ENCODE measurements around the gene CARNS1.
A peak's percentile ranks its signal among the peaks of the same experiment; 100 is the strongest.
"Not testable (repeated sequence)": the region's sequence is repeated elsewhere in the genome, so short reads cannot be mapped to it uniquely, and the experiment has no call there.

The CARNS1 gene

DNA sequence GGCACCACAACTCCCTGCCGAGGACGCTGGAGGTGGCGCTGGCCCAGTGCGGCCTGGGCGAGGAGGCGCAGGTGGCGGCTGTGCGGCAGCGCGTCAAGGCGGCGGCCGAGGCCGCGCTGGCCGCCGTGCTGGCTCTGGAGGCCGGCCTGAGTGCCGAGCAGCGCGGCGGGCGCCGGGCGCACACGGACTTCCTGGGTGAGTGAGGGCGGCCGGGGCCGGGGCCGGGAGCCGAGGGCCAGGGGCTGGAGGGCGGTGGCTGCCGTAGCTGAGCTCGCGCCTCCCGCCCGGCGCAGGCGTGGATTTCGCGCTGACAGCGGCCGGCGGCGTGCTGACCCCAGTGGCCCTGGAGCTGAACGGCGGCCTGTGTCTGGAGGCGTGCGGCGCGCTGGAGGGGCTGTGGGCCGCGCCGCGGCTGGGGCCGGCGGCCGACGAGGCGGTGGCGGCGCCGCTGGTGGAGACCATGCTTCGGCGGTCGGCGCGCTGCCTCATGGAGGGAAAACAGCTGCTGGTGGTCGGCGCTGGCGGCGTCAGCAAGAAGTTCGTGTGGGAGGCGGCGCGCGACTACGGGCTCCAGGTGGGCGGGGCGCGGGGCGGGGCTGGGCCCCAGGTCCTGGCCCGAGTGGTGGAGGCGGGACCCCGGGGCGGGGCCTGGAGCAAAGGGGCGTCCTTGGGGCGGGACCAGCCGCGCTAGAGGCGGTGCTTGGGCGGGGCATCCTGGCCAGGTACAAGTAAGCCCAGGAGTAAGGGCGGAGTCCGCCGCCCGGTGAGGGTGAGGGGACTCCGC, 5.4 kb downstream of the CARNS1 start:
- intact Hi-C loops (cut with DNase I), result no loop called here
- peak; percentile 84 to 99 (median 96) for DNase-seq

DNA sequence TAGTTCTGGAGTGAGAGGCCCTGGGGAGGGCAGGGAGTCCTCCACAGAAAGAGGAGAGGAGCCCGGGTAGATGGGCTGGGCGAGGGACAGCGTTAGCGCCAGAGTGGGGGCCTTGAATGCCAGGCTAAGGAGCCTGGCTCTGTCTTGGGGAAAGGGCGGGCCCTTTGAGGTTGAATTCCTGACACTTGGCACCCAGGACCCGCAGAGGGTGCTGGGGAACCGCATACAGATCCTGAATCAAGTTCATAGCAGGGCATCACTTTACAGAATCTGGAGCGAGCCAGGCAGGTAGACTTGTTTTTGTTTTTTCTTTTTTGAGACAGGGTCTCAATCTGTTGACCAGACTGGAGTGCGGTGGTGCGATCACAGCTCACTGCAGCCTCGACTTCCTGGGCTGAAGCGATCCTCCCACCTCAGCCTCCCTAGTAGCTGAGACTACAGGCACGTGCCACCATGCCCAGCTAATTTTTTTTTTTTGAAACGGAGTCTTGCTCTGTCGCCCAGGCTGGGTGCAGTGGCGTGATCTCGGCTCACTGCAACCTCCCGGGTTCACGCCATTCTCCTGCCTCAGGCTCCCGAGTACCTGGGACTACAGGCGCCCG, 6.1 kb downstream of the CARNS1 start:
- no peak for DNase-seq
- intact Hi-C loops (cut with DNase I), result no loop called here

DNA sequence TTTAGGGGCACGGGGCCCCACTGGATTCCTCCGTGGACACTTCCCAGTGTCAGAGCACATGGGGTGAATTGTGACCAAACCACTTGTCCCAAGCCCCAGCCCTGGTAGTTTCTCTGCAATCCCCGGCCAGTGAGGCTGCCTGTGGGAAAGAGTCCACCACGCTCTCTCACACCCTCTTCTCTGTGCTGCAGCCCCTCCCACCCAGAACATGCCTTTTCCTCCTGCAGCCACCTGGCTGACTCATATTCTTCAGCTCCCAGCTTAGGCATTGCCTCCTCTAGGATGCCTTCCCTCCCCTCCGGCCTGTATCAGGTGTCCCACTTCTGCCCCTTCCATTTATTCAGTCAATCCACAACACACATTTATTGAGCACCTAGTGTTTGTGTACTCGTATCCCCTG, 7.4 kb downstream of the CARNS1 start:
- intact Hi-C loops (cut with DNase I), result no loop called here
- DNase-seq, result no peak

DNA sequence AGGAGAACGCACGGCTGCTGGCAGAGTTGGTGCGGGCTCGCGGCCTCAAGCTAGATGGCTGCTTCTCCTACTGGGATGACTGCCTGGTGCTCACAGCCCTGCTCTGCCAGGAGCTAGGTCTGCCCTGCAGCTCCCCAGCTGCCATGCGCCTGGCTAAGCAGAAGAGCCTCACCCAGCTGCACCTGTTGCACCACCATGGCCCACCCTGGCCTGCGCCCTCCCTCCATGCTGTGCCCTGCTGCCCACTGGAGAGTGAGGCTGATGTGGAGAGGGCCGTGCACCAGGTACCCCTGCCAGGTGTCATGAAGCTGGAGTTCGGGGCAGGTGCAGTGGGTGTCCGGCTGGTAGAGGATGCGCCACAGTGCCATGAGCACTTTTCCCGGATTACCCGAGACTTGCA, 8.0 kb downstream of the CARNS1 start:
- intact Hi-C loops (cut with DNase I), result no loop called here

DNA sequence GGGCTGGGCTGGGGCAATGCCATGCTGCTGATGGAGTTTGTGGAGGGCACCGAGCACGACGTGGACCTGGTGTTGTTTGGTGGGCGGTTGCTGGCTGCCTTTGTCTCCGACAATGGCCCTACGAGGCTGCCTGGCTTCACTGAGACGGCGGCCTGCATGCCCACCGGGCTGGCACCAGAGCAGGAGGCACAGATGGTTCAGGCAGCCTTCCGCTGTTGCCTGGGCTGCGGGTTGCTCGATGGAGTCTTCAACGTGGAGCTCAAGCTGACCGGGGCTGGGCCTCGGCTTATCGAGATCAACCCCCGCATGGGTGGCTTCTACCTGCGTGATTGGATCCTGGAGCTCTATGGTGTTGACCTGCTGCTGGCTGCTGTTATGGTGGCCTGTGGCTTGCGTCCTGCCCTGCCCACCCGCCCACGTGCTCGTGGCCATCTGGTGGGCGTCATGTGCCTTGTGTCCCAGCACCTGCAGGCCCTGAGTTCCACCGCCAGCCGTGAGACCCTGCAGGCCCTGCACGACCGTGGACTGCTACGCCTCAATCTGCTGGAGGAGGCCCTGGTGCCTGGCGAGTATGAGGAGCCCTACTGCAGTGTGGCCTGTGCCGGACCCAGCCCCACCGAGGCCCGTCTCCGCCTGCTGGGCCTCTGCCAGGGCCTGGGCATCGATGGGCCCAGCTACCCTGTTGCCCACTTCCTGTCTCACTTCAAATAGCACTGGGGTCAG, 8.6 kb downstream of the CARNS1 start:
- intact Hi-C loops (cut with DNase I), result no loop called here
- DNase-seq, result no peak

More for the DNA sequence above, 8.0 kb downstream of the CARNS1 start:
- DNase-seq, result no peak

DNA sequence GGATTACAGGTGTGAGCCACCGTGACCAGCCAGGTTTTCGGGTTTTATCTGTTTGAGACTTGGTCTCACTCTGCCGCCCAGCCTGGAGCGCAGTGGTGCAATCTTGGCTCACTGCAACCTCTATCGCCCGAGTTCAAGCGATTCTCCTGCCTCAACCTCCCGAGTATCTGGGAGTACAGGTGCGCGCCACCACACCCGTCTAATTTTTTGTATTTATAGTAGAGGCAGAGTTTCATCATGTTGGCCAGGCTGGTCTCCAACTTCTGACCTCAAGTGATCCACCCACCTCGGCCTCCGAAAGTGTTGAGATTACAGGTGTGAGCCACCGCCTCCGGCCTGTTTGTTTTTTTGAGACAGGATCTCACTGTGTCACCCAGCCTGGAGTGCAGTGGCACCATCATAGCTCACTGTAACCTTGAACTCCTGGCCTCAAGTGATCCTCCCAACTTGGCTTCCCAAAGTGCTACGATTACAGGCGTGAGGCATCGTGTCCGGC, 11.9 kb downstream of the CARNS1 start:
- intact Hi-C loops (cut with DNase I); DNase-seq: not testable (repeated sequence)

DNA sequence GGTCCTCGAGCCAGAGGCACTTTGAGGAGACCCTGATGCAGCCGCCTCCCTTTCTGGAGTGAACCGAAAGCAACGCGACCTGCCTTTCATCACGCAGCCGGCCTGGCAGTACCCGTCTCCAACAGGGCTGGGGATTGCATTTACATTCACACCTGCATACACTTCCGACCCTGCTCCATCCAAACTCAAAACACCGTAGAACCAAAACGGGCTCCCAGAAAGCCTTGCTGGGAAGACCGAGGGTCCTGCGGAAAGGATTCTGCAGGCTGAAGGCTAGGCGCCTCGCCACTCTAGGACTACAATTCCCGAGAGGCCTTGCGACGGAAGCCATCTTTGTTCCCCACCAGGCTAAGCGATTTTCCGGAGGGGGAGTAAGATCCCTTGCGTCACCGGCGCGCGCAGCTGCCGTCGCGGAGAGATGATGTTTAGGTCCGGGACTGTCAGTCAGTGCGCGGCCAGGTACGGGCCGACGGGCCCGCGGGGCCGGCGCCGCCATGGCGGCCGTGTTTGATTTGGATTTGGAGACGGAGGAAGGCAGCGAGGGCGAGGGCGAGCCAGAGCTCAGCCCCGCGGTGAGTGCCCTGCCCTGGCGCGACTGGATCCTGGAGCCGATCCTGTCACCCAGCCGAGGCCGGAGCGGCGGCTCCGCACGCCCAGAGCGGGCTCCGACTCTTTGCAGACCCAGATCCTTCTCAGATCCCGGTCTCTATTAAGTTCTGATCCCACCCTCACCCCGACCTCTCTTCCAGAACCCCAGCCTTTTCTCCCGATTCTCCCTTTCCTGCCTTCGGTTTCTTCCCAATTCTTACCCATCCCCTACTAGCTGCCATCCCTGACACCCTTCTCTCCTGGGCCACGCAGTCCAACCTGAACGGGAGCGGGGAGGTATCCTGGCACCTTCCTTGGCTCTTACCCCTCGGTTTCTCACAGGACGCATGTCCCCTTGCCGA, 12.8 kb downstream of the CARNS1 start, which contains the start of gene RPS6KB2:
Gene RPS6KB2, plus strand, starts transcription at position 443 of the 950 bp plus-strand sequence. Its CDS starts 52 bp downstream, at position 495.
- intact Hi-C loops (cut with DNase I), result loop anchor here (2.0 kb wide), 1 partner anchor 38 kb away; the partner anchor contains the start of gene RAD9A
- peak; percentile 98 to 100 (median 99) for DNase-seq

DNA sequence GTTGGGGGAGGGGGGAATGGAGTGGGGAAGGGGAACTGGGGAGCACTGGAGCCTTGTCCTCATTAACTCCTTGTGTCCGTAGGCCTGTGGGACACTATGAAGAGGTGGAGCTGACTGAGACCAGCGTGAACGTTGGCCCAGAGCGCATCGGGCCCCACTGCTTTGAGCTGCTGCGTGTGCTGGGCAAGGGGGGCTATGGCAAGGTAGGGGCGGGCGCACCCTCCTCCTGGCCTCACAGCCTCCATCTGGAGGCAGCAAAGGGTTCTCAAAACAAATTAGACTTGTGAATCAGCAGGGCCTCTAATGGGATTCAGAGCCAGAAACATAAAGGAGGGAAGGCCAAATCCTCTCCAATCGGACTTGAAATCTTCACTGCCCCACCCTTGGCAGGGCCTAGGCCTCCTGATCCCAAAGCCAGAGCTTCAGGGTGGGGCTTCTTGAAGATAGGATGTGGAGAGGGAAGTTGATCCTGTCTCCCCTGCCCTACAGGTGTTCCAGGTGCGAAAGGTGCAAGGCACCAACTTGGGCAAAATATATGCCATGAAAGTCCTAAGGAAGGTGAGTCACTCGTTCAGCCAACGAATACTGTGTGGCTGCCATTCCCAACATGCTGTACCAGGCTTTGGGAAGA, 13.7 kb downstream of the CARNS1 start:
- DNase-seq, result no peak
- intact Hi-C loops (cut with DNase I), result loop anchor here (2.0 kb wide), 1 partner anchor 38 kb away; the partner anchor contains the start of gene RAD9A

DNA sequence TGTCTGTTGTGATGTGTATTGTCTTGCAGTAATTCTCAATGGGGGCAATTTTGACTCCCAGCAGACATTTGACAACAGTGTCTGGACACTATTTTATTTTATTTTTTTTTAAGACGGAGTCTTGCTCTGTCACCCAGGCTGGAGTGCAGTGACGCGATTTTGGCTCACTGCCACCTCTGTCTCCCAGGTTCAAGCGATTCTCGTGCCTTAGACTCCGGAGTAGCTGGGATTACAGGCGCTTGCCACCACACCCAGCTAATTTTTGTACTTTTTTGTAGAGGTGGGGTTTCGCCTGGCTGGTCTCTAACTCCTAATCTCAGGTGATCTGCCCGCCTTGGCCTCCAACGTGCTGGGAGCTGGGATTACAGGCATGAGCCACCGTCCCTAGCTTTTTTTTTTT, 14.2 kb downstream of the CARNS1 start:
- intact Hi-C loops (cut with DNase I), result loop anchor here (2.0 to 5.0 kb wide), 2 partner anchors 39 to 43 kb away; partner anchors contain the start of gene RAD9A
- DNase-seq, result no peak

DNA sequence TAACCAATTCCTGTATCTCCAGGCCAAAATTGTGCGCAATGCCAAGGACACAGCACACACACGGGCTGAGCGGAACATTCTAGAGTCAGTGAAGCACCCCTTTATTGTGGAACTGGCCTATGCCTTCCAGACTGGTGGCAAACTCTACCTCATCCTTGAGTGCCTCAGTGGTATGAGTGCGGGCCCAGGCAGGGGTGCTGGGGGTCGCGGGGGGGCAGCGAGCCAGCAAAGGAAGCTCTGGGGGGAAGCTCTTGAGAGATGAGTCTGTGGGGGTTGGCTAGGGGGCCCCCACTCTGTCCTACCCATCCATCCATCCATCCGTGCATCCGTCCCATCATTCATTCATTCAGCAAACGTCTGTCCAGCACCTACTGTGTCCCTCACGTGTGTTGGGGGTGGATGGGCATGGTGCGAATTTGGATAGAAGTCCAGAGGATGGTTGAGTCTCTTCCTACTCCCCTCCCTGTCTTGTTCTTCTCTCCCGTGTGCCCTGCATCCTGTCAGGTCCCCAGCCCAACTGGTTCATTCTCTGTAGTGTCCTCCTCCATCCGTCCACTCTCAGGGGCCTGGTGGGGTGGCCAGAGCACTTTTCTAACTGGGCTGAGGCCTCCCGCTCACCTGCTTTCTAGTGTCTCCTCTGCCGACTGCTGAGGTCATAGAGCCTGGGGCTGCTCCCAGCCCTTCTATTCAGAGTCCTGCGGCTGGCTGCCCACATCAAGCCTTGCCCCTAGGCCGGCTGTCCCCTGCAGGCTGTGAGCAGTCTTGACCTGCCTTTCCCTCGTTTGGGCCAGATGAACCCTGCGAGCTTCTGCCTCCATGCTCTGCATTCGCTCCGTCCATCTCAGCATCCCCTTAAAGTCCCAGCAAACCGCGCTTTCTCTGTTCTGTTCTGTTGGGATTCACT, 16.1 kb downstream of the CARNS1 start:
- no peak for DNase-seq
- intact Hi-C loops (cut with DNase I), result loop anchor here (5.0 kb wide), 1 partner anchor 41 kb away; no protein-coding TSS in a partner anchor

DNA sequence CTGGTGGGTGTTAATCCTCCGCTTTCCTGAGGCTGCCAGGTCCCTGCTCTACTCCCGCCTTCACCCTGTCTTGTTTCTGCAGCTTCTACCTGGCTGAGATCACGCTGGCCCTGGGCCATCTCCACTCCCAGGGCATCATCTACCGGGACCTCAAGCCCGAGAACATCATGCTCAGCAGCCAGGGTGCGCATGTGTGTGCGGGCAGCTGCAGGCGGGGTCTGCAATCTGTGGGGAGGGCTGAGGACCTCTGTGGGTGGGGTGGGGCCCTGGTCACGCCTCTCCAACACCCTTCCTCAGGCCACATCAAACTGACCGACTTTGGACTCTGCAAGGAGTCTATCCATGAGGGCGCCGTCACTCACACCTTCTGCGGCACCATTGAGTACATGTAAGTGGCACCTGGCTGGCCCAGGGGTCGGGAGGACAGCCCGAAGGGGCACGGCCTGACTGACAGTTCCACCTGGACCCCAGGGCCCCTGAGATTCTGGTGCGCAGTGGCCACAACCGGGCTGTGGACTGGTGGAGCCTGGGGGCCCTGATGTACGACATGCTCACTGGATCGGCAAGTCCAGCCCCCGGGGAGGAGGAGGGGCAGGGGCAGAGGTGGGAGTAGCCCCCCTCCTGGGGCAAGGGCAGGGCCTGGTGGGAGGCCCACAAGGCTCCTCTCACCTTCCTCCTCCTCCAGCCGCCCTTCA, 17.3 kb downstream of the CARNS1 start:
- intact Hi-C loops (cut with DNase I), result loop anchor here (5.0 kb wide), 1 partner anchor 39 kb away; no protein-coding TSS in a partner anchor
- DNase-seq, result peak in 1 of 10 donors; percentile 80

DNA sequence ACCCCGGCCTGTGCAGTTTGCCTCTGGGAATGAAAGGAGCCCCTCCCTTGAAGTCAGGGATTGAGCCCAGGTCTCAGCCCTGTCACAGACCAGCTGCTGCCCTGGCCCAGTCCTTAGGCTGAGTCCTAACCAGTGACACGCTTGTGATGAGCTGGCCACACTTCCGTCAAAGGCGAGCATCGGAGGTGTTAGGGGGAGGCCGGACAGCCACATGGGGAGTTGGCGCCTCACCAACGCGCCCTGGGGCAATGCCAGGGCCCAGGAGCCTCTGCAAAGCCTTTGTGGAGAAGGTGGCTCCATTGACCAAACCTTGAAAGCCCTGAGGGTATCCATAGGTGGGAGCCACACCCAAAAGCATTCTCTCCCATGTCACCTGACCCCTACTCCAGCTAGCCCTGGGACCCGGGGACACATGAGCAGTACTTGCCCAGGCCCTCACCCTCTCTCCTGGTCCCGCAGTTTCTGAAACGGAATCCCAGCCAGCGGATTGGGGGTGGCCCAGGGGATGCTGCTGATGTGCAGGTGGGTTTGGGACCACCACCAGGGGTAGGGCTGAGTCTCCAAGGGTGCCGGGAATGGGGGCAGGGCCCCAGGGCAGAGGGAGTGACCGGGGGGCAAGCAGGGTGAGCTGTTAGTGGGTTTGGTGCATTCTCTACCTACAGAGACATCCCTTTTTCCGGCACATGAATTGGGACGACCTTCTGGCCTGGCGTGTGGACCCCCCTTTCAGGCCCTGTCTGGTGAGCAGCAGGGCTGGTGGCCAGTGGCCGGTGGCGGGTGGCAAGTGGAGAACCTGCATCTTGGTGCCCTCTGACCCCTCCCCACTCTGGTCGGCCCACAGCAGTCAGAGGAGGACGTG, 18.3 kb downstream of the CARNS1 start:
- intact Hi-C loops (cut with DNase I), result loop anchor here (5.0 kb wide), 1 partner anchor 39 kb away; no protein-coding TSS in a partner anchor
- no peak for DNase-seq

DNA sequence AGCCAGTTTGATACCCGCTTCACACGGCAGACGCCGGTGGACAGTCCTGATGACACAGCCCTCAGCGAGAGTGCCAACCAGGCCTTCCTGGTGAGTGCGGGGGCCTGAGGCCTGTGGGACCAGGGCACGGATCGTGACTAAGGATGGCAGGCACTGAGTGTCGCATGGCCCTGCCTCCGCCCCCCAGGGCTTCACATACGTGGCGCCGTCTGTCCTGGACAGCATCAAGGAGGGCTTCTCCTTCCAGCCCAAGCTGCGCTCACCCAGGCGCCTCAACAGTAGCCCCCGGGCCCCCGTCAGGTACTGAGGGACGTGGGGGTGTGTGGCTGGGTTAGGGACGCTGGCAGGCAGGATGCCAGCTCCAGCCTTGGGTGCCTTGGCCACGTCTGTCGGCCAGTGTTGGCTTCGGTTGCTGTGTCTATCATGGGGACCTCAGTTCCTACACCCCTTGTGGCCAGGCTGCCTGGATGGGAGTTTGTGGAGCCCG, 19.0 kb downstream of the CARNS1 start:
- intact Hi-C loops (cut with DNase I), result loop anchor here (5.0 kb wide), 1 partner anchor 38 kb away; no protein-coding TSS in a partner anchor

DNA sequence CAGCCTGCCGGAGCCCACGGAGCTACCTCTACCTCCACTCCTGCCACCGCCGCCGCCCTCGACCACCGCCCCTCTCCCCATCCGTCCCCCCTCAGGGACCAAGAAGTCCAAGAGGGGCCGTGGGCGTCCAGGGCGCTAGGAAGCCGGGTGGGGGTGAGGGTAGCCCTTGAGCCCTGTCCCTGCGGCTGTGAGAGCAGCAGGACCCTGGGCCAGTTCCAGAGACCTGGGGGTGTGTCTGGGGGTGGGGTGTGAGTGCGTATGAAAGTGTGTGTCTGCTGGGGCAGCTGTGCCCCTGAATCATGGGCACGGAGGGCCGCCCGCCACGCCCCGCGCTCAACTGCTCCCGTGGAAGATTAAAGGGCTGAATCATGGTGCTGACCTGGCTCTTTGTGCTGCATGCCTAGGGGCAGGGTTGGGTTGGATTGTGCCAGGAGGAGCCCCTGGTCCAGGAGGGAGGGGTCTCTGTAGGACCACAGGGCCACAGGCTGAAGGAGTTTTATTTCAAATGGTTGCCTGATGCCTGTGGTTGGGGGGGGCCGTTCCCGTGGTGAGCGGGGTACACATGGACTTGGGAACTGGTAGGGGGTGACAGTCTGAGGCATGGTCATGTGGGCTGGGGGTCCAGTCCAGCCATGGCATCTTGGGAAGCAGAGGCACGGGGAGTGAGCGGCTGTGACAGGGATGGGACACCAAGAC, 19.7 kb downstream of the CARNS1 start:
- DNase-seq, result no peak
- intact Hi-C loops (cut with DNase I), result no loop called here

More for the DNA sequence above, 19.0 kb downstream of the CARNS1 start:
- no peak for DNase-seq

DNA sequence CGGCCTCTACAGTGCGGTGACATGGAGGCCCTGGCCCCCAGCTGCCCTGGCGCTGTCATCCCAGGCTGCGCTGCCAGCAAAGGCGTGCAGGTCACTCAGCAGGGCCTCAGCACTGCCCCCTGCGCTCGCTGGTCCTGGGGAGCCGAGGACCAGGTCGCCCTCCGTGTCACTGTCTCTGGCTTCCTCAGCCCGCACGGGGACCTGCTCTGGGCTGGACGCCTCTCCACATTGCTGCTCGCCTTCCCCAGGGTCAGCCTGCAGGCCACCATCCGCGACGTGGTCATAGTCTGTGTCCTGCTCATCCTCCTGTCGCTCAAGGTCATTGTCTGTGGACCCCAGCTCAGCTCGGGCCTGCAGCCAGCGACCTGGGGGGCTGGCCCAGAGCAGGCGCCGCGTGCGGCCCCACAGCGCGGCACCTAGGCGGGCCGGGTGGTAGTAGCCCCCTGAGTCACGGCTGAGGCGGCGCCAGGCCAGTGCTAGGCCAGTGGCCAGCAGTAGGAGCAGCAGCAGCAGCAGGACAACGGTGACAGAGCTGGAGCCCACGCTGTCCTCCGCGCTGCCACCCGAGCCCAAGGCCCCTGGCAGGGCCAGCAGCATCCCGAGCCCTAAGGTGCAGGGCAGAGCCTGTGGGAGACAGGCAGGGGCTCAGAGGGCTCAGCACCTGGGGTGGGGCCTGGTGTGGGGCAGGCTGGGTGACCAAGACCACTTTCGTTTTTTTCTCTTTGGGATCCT, 20.4 kb downstream of the CARNS1 start:
- no peak for DNase-seq
- intact Hi-C loops (cut with DNase I), result no loop called here

All from posterior cingulate gyrus (tissue), 11 donors.